ENCODE measurements around the gene AGMAT. TPM values are rescaled to one million over a fixed set of nuclear protein-coding genes. Genes with fewer than 3 reads are reported as not detected.

Gene AGMAT
- polyA plus RNA-seq, 1 donor = 51.9 TPM

- WGBS (ENCODE audit: insufficient coverage, low lambda C conversion rate) = no CpG with 5 or more reads among the region's 18 CpGs
- Histone ChIP-seq H3K27ac (ENCODE audit: low read length) (peak overlapping the region; percentile 82), H3K27me3 (ENCODE audit: control insufficient read depth, insufficient read depth, low read length) (no peaks in the 10 kb centered on the region), H3K4me3 (ENCODE audit: low read length) (peak overlapping the region; percentile 69), H3K36me3 (ENCODE audit: control insufficient read depth, insufficient read depth, low read length) (peaks cover 3% of the 10 kb centered on the region), H3K9me3 (ENCODE audit: control insufficient read depth, low read depth, low read length) (no peaks in the 10 kb centered on the region), H3K4me1 (ENCODE audit: control insufficient read depth, insufficient read depth, low read length) (peaks cover 24% of the 10 kb centered on the region)
- no peak for DNase-seq
Observed at GRCh38 chr1:15523104-15524020, 61.5 kb downstream of the AGMAT start.

- WGBS (ENCODE audit: insufficient coverage, low lambda C conversion rate) = 100% methylated on average over 2 of the region's 4 CpGs
- Histone ChIP-seq H3K4me3 (ENCODE audit: low read length) (no peak overlapping the region), H3K27me3 (ENCODE audit: control insufficient read depth, insufficient read depth, low read length) (no peaks in the 10 kb centered on the region), H3K36me3 (ENCODE audit: control insufficient read depth, insufficient read depth, low read length) (peaks cover 10% of the 10 kb centered on the region), H3K9me3 (ENCODE audit: control insufficient read depth, low read depth, low read length) (no peaks in the 10 kb centered on the region), H3K4me1 (ENCODE audit: control insufficient read depth, insufficient read depth, low read length) (peaks cover 20% of the 10 kb centered on the region), H3K27ac (ENCODE audit: low read length) (no peak overlapping the region)
- DNase-seq = no peak
Observed at GRCh38 chr1:15522551-15522950, 62.3 kb downstream of the AGMAT start.

Other genes with a start within 250 kb of the AGMAT start
- gene EFHD2, start 175.2 kb downstream of the AGMAT start, polyA plus RNA-seq = 57.2 TPM
- 0.12 TPM for gene CTRC, start 146.6 kb downstream of the AGMAT start, polyA plus RNA-seq
- gene CELA2A, start 128.3 kb downstream of the AGMAT start, polyA plus RNA-seq = 0.18 TPM
- not detected for gene CELA2B, start 108.9 kb downstream of the AGMAT start, polyA plus RNA-seq
- 18.8 TPM for gene CASP9, start 60.8 kb downstream of the AGMAT start, polyA plus RNA-seq
- 33.0 TPM for gene DNAJC16, start 58.2 kb downstream of the AGMAT start, polyA plus RNA-seq
- gene DDI2, start 32.4 kb upstream of the AGMAT start, polyA plus RNA-seq = 28.5 TPM
- gene PLEKHM2, start 99.3 kb upstream of the AGMAT start, polyA plus RNA-seq = 26.6 TPM
- 2.7 TPM for gene SLC25A34, start 151.2 kb upstream of the AGMAT start, polyA plus RNA-seq
- 15.6 TPM for gene TMEM82, start 157.4 kb upstream of the AGMAT start, polyA plus RNA-seq
- gene FBLIM1, start 173.7 kb upstream of the AGMAT start, polyA plus RNA-seq = 76.8 TPM
- 4.1 TPM for gene UQCRHL, start 222.6 kb upstream of the AGMAT start, polyA plus RNA-seq

Measured in large intestine (tissue), 3 donors.